Measurements from ENCODE around the gene GABBR2.

- TF ChIP-seq CTCF (conservative IDR thresholded peaks at IDR 0.05; ENCODE audit: low read depth in 2 of 2): no peak
- TF ChIP-seq ETS1 (IDR thresholded peaks at IDR 0.05): no peak
- TF ChIP-seq NANOG (IDR thresholded peaks at IDR 0.05; ENCODE audit: borderline replicate concordance): no peak
These were observed 35.1 kb downstream of the GABBR2 start for GRCh38 chr9:98673681-98674080.

Measured in GM23338 (cell line).